Smooth muscle cell (in vitro differentiated cells): ENCODE data around the gene MOB1A. TPM values are rescaled to one million over a fixed set of nuclear protein-coding genes. Genes with fewer than 3 reads are reported as not detected.

Experiments
- DNase-seq: peaks from one replicate; lab custom pipeline; 2025; ENCODE audit not compliant: unreplicated experiment; lab: John Stamatoyannopoulos, UW
- H2AFZ ChIP-seq: fragments of 200-600 bp; sonication (generic); 2 replicates; pipeline ENCODE4 v1.6.0; 2016; ENCODE audit warnings: antibody characterized with exemption, low read depth, mild to moderate bottlenecking
- H3F3A ChIP-seq: fragments of 200-600 bp; sonication (generic); 2 replicates; pipeline ENCODE4 v1.6.0; 2017; ENCODE audit warnings: antibody characterized with exemption, low read depth
- H3K27ac ChIP-seq: fragments of 200-600 bp; sonication (generic); 2 replicates; pipeline ENCODE4 v1.5.1; 2016; ENCODE audit warnings: low read depth, mild to moderate bottlenecking
- H3K27me3 ChIP-seq: fragments of 200-600 bp; sonication (generic); 2 replicates; pipeline ENCODE4 v1.6.1; 2016; ENCODE audit warnings: low read depth, mild to moderate bottlenecking
- H3K36me3 ChIP-seq: fragments of 200-600 bp; sonication (generic); 2 replicates; pipeline ENCODE4 v1.5.1; 2016; ENCODE audit warnings: low read depth
- H3K4me1 ChIP-seq: fragments of 200-600 bp; sonication (generic); 2 replicates; pipeline ENCODE4 v1.5.1; 2016; ENCODE audit warnings: low read depth
- H3K4me2 ChIP-seq: fragments of 200-600 bp; sonication (generic); 2 replicates; pipeline ENCODE4 v1.6.0; 2016; ENCODE audit warnings: mild to moderate bottlenecking
- H3K4me3 ChIP-seq: fragments of 200-600 bp; sonication (generic); 2 replicates; pipeline ENCODE4 v1.5.1; 2016; ENCODE audit warnings: mild to moderate bottlenecking
- H3K79me2 ChIP-seq: fragments of 200-600 bp; sonication (generic); 2 replicates; pipeline ENCODE4 v1.6.0; 2016; ENCODE audit warnings: low read depth, mild to moderate bottlenecking
- H3K9ac ChIP-seq: fragments of 200-600 bp; sonication (generic); 2 replicates; pipeline ENCODE4 v1.6.0; 2016; ENCODE audit warnings: low read depth
- H3K9me3 ChIP-seq: fragments of 200-600 bp; sonication (generic); replicated peaks from 2 replicates; pipeline ENCODE4 v1.5.1; 2016; ENCODE audit warnings: low read depth
- H4K20me1 ChIP-seq: fragments of 200-600 bp; sonication (generic); 2 replicates; pipeline ENCODE4 v1.6.0; 2016; ENCODE audit warnings: low read depth
- CTCF ChIP-seq: fragments of 200-600 bp; sonication (generic); IDR thresholded peaks from 2 replicates; pipeline ENCODE4 v1.5.1; 2017; ENCODE audit warnings: borderline replicate concordance, mild to moderate bottlenecking, antibody characterized with exemption; ENCODE audit not compliant: insufficient read depth, poor library complexity, severe bottlenecking
- WGBS: methylation state at CpG from one replicate; pipeline ENCODE4 v1.1.7; 2016; ENCODE audit warnings: low lambda C conversion rate; 5-methylcytosine and 5-hydroxymethylcytosine counted together
- polyA plus RNA-seq: library from polyadenylated mRNA; unstranded; fragments of >200 nt; fragmentation: Nextera tagmentation; extraction: Ambion mirVana; gene quantifications from 2 replicates; pipeline ENCODE4 v1.2.1, GENCODE V29; 2016
- total RNA-seq: library from RNA; depleted of rRNA; stranded (reverse); fragments of >200 nt; gene quantifications from 2 replicates; pipeline ENCODE4 v1.2.3, GENCODE V29; 2014

MOB1A gene
- total and polyA plus RNA-seq, 2 experiments from 2014 or later = 45.2 to 98.1 TPM

GRCh38 chr2:74119912-74120825, 58.5 kb downstream of the MOB1A start:
- WGBS = 48% methylated on average over 47 of the region's 59 CpGs
- H3F3A ChIP-seq = no peaks in the 10 kb centered on the region
- no peaks in the 10 kb centered on the region for H3K79me2 ChIP-seq
- no peak for DNase-seq
- peak; percentile 20 for TF ChIP-seq CTCF
- no peaks in the 10 kb centered on the region for H3K9me3 ChIP-seq
- peak overlapping the region; percentile 75 for H3K4me2 ChIP-seq
- no peak overlapping the region for H3K9ac ChIP-seq
- H2AFZ ChIP-seq = peak overlapping the region; percentile 33
- H3K36me3 ChIP-seq = no peaks in the 10 kb centered on the region
- H3K27ac ChIP-seq = no peak overlapping the region
- no peaks in the 10 kb centered on the region for H3K4me1 ChIP-seq
- H4K20me1 ChIP-seq = no peaks in the 10 kb centered on the region
- H3K4me3 ChIP-seq = peak overlapping the region; percentile 57
- no peaks in the 10 kb centered on the region for H3K27me3 ChIP-seq

GRCh38 chr2:74119339-74119738, 59.3 kb downstream of the MOB1A start:
- H3K36me3 ChIP-seq = no peaks in the 10 kb centered on the region
- H3F3A ChIP-seq = no peaks in the 10 kb centered on the region
- no peak for DNase-seq
- no peak overlapping the region for H3K4me3 ChIP-seq
- H3K79me2 ChIP-seq = no peaks in the 10 kb centered on the region
- no peak overlapping the region for H2AFZ ChIP-seq
- no peak overlapping the region for H3K9ac ChIP-seq
- no peaks in the 10 kb centered on the region for H4K20me1 ChIP-seq
- no peak overlapping the region for H3K27ac ChIP-seq
- H3K9me3 ChIP-seq = no peaks in the 10 kb centered on the region
- H3K4me2 ChIP-seq = no peak overlapping the region
- no peak for TF ChIP-seq CTCF
- no peaks in the 10 kb centered on the region for H3K4me1 ChIP-seq
- H3K27me3 ChIP-seq = no peaks in the 10 kb centered on the region

- H3K27ac ChIP-seq = no peak overlapping the region
- no peak overlapping the region for H3K9ac ChIP-seq
- H3K9me3 ChIP-seq = no peaks in the 10 kb centered on the region
- H3K4me1 ChIP-seq = peaks cover 8% of the 10 kb centered on the region
- H3K36me3 ChIP-seq = no peaks in the 10 kb centered on the region
- no peaks in the 10 kb centered on the region for H3K79me2 ChIP-seq
- H4K20me1 ChIP-seq = peaks cover 9% of the 10 kb centered on the region
- no peaks in the 10 kb centered on the region for H3F3A ChIP-seq
- DNase-seq = no peak
- H2AFZ ChIP-seq = no peak overlapping the region
- TF ChIP-seq CTCF = no peak
- H3K4me2 ChIP-seq = no peak overlapping the region
- H3K4me3 ChIP-seq = no peak overlapping the region
- H3K27me3 ChIP-seq = no peaks in the 10 kb centered on the region
Observed at GRCh38 chr2:74111380-74111779, 67.3 kb downstream of the MOB1A start.

GRCh38 chr2:74110537-74110936, 68.1 kb downstream of the MOB1A start:
- H3K36me3 ChIP-seq = no peaks in the 10 kb centered on the region
- H3K79me2 ChIP-seq = no peaks in the 10 kb centered on the region
- peaks cover 11% of the 10 kb centered on the region for H4K20me1 ChIP-seq
- no peak overlapping the region for H3K27ac ChIP-seq
- DNase-seq = no peak
- no peak overlapping the region for H3K4me3 ChIP-seq
- no peak overlapping the region for H2AFZ ChIP-seq
- TF ChIP-seq CTCF = no peak
- no peaks in the 10 kb centered on the region for H3K9me3 ChIP-seq
- H3F3A ChIP-seq = no peaks in the 10 kb centered on the region
- no peak overlapping the region for H3K9ac ChIP-seq
- H3K4me2 ChIP-seq = no peak overlapping the region
- H3K4me1 ChIP-seq = peaks cover 14% of the 10 kb centered on the region
- no peaks in the 10 kb centered on the region for H3K27me3 ChIP-seq
- 87% methylated on average over 3 of the region's 3 CpGs for WGBS
